ENCODE measurements around the gene PRAC2. TPM values are rescaled to one million over a fixed set of nuclear protein-coding genes. Genes with fewer than 3 reads are reported as not detected.

The PRAC2 gene
- polyA plus RNA-seq, 1 donor (not counting 4 experiments of a cell fraction or from before 2014, with no cell fraction given): not detected

DNA sequence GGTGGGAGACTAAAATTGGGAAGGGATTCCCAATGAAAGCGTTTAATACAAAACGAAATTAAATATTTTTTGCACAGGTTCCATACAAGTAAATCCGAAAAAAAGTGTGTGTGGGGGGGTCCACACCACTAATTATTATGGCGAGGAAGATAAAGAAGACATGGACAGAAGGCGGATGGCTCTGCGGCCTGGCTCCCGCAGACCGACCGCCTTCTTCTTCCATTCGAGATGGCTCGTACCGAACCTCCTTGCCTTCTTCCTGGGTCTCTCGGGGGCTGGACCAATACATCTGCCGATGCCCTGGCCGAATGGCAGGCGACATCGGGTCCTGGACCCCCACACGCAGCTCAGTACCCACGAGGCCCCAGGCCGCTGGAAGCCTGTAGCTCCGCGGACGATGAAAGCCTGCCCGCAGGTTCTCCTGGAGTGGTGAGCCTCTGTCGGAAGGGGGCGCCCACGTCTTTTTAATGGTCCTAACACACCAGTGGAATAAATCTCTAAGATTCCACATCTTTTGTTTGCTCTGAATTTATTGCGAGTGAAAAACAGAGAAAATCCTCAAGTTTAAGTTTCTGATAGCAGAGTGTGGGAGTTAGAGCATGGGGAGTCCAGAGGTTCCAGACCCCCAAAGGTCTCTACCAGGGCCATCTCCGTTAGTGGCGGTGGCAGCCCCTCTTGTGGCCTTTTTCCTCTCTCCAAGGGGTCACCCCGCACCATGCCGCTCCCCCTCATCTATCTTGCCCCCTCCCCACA lies 1.4 kb downstream of the PRAC2 start:
- H3K9ac ChIP-seq (ENCODE audit: control insufficient read depth, extremely low read depth, insufficient read depth, low read length): no peak overlapping the region
- H3K27ac ChIP-seq (ENCODE audit: control insufficient read depth, insufficient read depth, low read length): no peak overlapping the region
- H4K20me1 ChIP-seq (ENCODE audit: control insufficient read depth, extremely low read depth, insufficient read depth, low read length): peaks cover 3% of the 10 kb centered on the region
- no peak overlapping the region for H2AFZ ChIP-seq (ENCODE audit: control insufficient read depth, low read length)
- H3K9me3 ChIP-seq (ENCODE audit: control insufficient read depth, low read depth, low read length): no peaks in the 10 kb centered on the region
- H3K4me1 ChIP-seq (ENCODE audit: control insufficient read depth, extremely low read depth, insufficient read depth, low read length): peaks cover 4% of the 10 kb centered on the region
- DNase-seq (ENCODE audit: low read depth, low spot score) (no peak), FAIRE-seq (peak; percentile 44)
- no peaks in the 10 kb centered on the region for H3K79me2 ChIP-seq (ENCODE audit: control insufficient read depth, insufficient read depth, low read length)
- H3K9me1 ChIP-seq (ENCODE audit: control insufficient read depth, extremely low read depth, insufficient read depth, low read length): no peaks in the 10 kb centered on the region
- H3K4me3 ChIP-seq (ENCODE audit: control insufficient read depth in 2 of 3, extremely low read depth in 1 of 3, insufficient read depth in 2 of 3, low read depth in 1 of 3, low read length in 3 of 3): no peak overlapping the region
- no peak overlapping the region for H3K4me2 ChIP-seq (ENCODE audit: control insufficient read depth, extremely low read depth, insufficient read depth, low read depth, low read length)
- peaks cover 100% of the 10 kb centered on the region for H3K27me3 ChIP-seq (ENCODE audit: control insufficient read depth, extremely low read depth, insufficient read depth, low read length)
- dilution Hi-C loops (cut with MboI; ENCODE audit: extremely low pct_ligation_motif_present, low sequenced_read_pairs): no loop called here
- no peaks in the 10 kb centered on the region for H3K36me3 ChIP-seq (ENCODE audit: control insufficient read depth in 2 of 2, extremely low read depth in 1 of 2, insufficient read depth in 2 of 2, low read length in 2 of 2)
- TF ChIP-seq, protein P1, sequence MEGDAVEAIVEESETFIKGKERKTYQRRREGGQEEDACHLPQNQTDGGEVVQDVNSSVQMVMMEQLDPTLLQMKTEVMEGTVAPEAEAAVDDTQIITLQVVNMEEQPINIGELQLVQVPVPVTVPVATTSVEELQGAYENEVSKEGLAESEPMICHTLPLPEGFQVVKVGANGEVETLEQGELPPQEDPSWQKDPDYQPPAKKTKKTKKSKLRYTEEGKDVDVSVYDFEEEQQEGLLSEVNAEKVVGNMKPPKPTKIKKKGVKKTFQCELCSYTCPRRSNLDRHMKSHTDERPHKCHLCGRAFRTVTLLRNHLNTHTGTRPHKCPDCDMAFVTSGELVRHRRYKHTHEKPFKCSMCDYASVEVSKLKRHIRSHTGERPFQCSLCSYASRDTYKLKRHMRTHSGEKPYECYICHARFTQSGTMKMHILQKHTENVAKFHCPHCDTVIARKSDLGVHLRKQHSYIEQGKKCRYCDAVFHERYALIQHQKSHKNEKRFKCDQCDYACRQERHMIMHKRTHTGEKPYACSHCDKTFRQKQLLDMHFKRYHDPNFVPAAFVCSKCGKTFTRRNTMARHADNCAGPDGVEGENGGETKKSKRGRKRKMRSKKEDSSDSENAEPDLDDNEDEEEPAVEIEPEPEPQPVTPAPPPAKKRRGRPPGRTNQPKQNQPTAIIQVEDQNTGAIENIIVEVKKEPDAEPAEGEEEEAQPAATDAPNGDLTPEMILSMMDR (optimal IDR thresholded peaks at IDR 0.05 in 1 of 3, IDR thresholded peaks at IDR 0.05 in 1 of 3, conservative IDR thresholded peaks at IDR 0.05 in 1 of 3; ENCODE audit: extremely low read depth in 1 of 3, insufficient read depth in 2 of 3, low read length in 3 of 3): peak; percentile 67 to 71 (median 67)
- TF ChIP-seq EZH2 (IDR thresholded peaks at IDR 0.05; ENCODE audit: low read length): no peak

DNA sequence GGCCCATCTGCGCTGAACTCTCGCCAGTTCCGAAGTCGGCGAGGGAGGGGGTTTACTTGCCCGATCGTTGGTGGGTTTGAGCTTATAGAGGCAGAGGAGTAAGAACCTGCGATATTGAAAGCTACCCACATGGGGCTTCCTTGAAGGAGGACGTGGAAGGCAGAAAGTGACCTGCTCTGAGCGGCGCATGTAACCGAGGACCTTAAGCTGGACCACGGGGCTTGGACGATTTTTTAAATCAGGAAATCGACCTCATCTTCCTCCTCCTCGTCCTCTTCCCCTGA lies 2.0 kb downstream of the PRAC2 start:
- Histone ChIP-seq H3K27ac (ENCODE audit: control insufficient read depth, insufficient read depth, low read length) (no peak overlapping the region), H4K20me1 (ENCODE audit: control insufficient read depth, extremely low read depth, insufficient read depth, low read length) (peaks cover 3% of the 10 kb centered on the region), H3K36me3 (ENCODE audit: control insufficient read depth in 2 of 2, extremely low read depth in 1 of 2, insufficient read depth in 2 of 2, low read length in 2 of 2) (no peaks in the 10 kb centered on the region), H3K9ac (ENCODE audit: control insufficient read depth, extremely low read depth, insufficient read depth, low read length) (no peak overlapping the region), H2AFZ (ENCODE audit: control insufficient read depth, low read length) (no peak overlapping the region), H3K4me2 (ENCODE audit: control insufficient read depth, extremely low read depth, insufficient read depth, low read depth, low read length) (no peak overlapping the region), H3K9me1 (ENCODE audit: control insufficient read depth, extremely low read depth, insufficient read depth, low read length) (no peaks in the 10 kb centered on the region), H3K4me3 (ENCODE audit: control insufficient read depth in 2 of 3, extremely low read depth in 1 of 3, insufficient read depth in 2 of 3, low read depth in 1 of 3, low read length in 3 of 3) (no peak overlapping the region), H3K27me3 (ENCODE audit: control insufficient read depth, extremely low read depth, insufficient read depth, low read length) (peaks cover 100% of the 10 kb centered on the region), H3K79me2 (ENCODE audit: control insufficient read depth, insufficient read depth, low read length) (no peaks in the 10 kb centered on the region), H3K4me1 (ENCODE audit: control insufficient read depth, extremely low read depth, insufficient read depth, low read length) (peaks cover 4% of the 10 kb centered on the region), H3K9me3 (ENCODE audit: control insufficient read depth, low read depth, low read length) (no peaks in the 10 kb centered on the region)
- FAIRE-seq: no peak
- no peak for DNase-seq (ENCODE audit: low read depth, low spot score)
- TF ChIP-seq EZH2 (IDR thresholded peaks at IDR 0.05; ENCODE audit: low read length): no peak
- TF ChIP-seq, protein P1 (optimal IDR thresholded peaks at IDR 0.05 in 1 of 3, IDR thresholded peaks at IDR 0.05 in 1 of 3, conservative IDR thresholded peaks at IDR 0.05 in 1 of 3; ENCODE audit: extremely low read depth in 1 of 3, insufficient read depth in 2 of 3, low read length in 3 of 3): no peak
- dilution Hi-C loops (cut with MboI; ENCODE audit: extremely low pct_ligation_motif_present, low sequenced_read_pairs): no loop called here

Data from keratinocyte (primary cell).